ENCODE data around the gene HNRNPF.

HNRNPF gene

GRCh38 chr10:43360086-43360485 is 48.9 kb downstream of the HNRNPF start:
- Histone ChIP-seq H3K79me2 (ENCODE audit: control insufficient read depth, low read length) (no peaks in the 10 kb centered on the region), H3K4me1 (ENCODE audit: control insufficient read depth, low read length) (peaks cover 7% of the 10 kb centered on the region), H3K9me2 (replicated peaks; ENCODE audit: control insufficient read depth, low read length) (no peaks in the 10 kb centered on the region), H4K20me1 (ENCODE audit: control insufficient read depth, insufficient read depth, low read depth, low read length) (no peaks in the 10 kb centered on the region), H3K4me2 (ENCODE audit: low read length) (no peak overlapping the region), H3F3A (ENCODE audit: control insufficient read depth, insufficient read depth) (no peaks in the 10 kb centered on the region), H3K36me3 (ENCODE audit: control insufficient read depth, low read length) (no peaks in the 10 kb centered on the region), H3K27me3 (ENCODE audit: control insufficient read depth, low read length) (no peaks in the 10 kb centered on the region), H3K27ac (ENCODE audit: low read depth, low read length) (no peak overlapping the region), H3K4me3 (ENCODE audit: low read length) (no peak overlapping the region), H3K9me3 (ENCODE audit: control insufficient read depth, insufficient read depth, low read length) (no peaks in the 10 kb centered on the region)
- no peak for TF ChIP-seq EZH2phosphoT487 (IDR thresholded peaks at IDR 0.05; ENCODE audit: borderline replicate concordance, low read length)
- TF ChIP-seq CTCF (IDR thresholded peaks at IDR 0.05; ENCODE audit: low read depth, low read length, poor library complexity, severe bottlenecking) = no peak

- H3K9me3 ChIP-seq (ENCODE audit: control insufficient read depth, insufficient read depth, low read length) = no peaks in the 10 kb centered on the region
- H3K79me2 ChIP-seq (ENCODE audit: control insufficient read depth, low read length) = no peaks in the 10 kb centered on the region
- H3K9me2 ChIP-seq (replicated peaks; ENCODE audit: control insufficient read depth, low read length) = no peaks in the 10 kb centered on the region
- no peaks in the 10 kb centered on the region for H4K20me1 ChIP-seq (ENCODE audit: control insufficient read depth, insufficient read depth, low read depth, low read length)
- no peaks in the 10 kb centered on the region for H3F3A ChIP-seq (ENCODE audit: control insufficient read depth, insufficient read depth)
- H3K36me3 ChIP-seq (ENCODE audit: control insufficient read depth, low read length) = no peaks in the 10 kb centered on the region
- H3K4me1 ChIP-seq (ENCODE audit: control insufficient read depth, low read length) = no peaks in the 10 kb centered on the region
- H3K27ac ChIP-seq (ENCODE audit: low read depth, low read length) = no peak overlapping the region
- H3K4me2 ChIP-seq (ENCODE audit: low read length) = no peak overlapping the region
- no peak overlapping the region for H3K4me3 ChIP-seq (ENCODE audit: low read length)
- H3K27me3 ChIP-seq (ENCODE audit: control insufficient read depth, low read length) = peaks cover under 1% of the 10 kb centered on the region; the same call in 1 of the 2 replicates
- TF ChIP-seq CTCF (IDR thresholded peaks at IDR 0.05; ENCODE audit: low read depth, low read length, poor library complexity, severe bottlenecking) = no peak
- no peak for TF ChIP-seq EZH2phosphoT487 (IDR thresholded peaks at IDR 0.05; ENCODE audit: borderline replicate concordance, low read length)
These were observed 53.1 kb downstream of the HNRNPF start for GRCh38 chr10:43355749-43356371.

- no peaks in the 10 kb centered on the region for H3F3A ChIP-seq (ENCODE audit: control insufficient read depth, insufficient read depth)
- peaks cover 10% of the 10 kb centered on the region for H3K27me3 ChIP-seq (ENCODE audit: control insufficient read depth, low read length)
- H3K4me1 ChIP-seq (ENCODE audit: control insufficient read depth, low read length) = no peaks in the 10 kb centered on the region
- H3K4me2 ChIP-seq (ENCODE audit: low read length) = no peak overlapping the region
- no peaks in the 10 kb centered on the region for H4K20me1 ChIP-seq (ENCODE audit: control insufficient read depth, insufficient read depth, low read depth, low read length)
- H3K4me3 ChIP-seq (ENCODE audit: low read length) = no peak overlapping the region
- no peaks in the 10 kb centered on the region for H3K9me2 ChIP-seq (replicated peaks; ENCODE audit: control insufficient read depth, low read length)
- no peak for TF ChIP-seq EZH2phosphoT487 (IDR thresholded peaks at IDR 0.05; ENCODE audit: borderline replicate concordance, low read length)
- TF ChIP-seq CTCF (IDR thresholded peaks at IDR 0.05; ENCODE audit: low read depth, low read length, poor library complexity, severe bottlenecking) = no peak
- H3K79me2 ChIP-seq (ENCODE audit: control insufficient read depth, low read length) = no peaks in the 10 kb centered on the region
- no peak overlapping the region for H3K27ac ChIP-seq (ENCODE audit: low read depth, low read length)
- no peaks in the 10 kb centered on the region for H3K9me3 ChIP-seq (ENCODE audit: control insufficient read depth, insufficient read depth, low read length)
- H3K36me3 ChIP-seq (ENCODE audit: control insufficient read depth, low read length) = no peaks in the 10 kb centered on the region
These were observed 54.1 kb downstream of the HNRNPF start for GRCh38 chr10:43354879-43355380.

All from DOHH2 (cell line).